ENCODE data around the gene KSR1. TPM values are rescaled to one million over a fixed set of nuclear protein-coding genes. Genes with fewer than 3 reads are reported as not detected.

The KSR1 gene
- total and polyA plus RNA-seq, 2 of the 4 experiments (the other 2 are of a cell fraction), result 12.5 to 21.9 TPM

GRCh38 chr17:27585153-27585681 is 129.0 kb downstream of the KSR1 start:
- DNase-seq (no peak), ATAC-seq (ENCODE audit: low read depth) (no peak)
- peaks cover 15 to 76% of the 10 kb centered on the region in 2 experiments for H3K79me1 ChIP-seq (ENCODE audit: low read depth in 1 of 2, low read length in 2 of 2)
- peaks cover 18% of the 10 kb centered on the region for H3K4me1 ChIP-seq (ENCODE audit: control insufficient read depth, insufficient read depth, low read length)
- peak overlapping the region; percentile 92 for H3K4ac ChIP-seq (ENCODE audit: low read depth, low read length)
- H3K9me1 ChIP-seq (ENCODE audit: insufficient read depth, low read length), result peaks cover 28% of the 10 kb centered on the region
- peak overlapping the region; percentile 29; the same call in 1 of the 2 replicates for H3K18ac ChIP-seq (ENCODE audit: low read depth, low read length)
- ChIA-PET POLR2A (ENCODE audit: unreplicated experiment) (no interaction called here), CTCF (interaction anchor here (0.9 kb wide), 1 partner anchor 38 kb away, joined by 3 read pairs; no protein-coding TSS in a partner anchor)
- peak overlapping the region; percentile 84; the same call in 2 of the 3 replicates for H2BK15ac ChIP-seq (ENCODE audit: low read depth, low read length)
- BruUV-seq (replicated peaks), result no TSS peak
- 0 out of 2 replicates have a peak overlapping the region, but pooled peaks have one; percentile 46 for H3K23ac ChIP-seq (ENCODE audit: low read depth, low read length)
- H3K27me3 ChIP-seq (ENCODE audit: control insufficient read depth, insufficient read depth, low read length), result no peaks in the 10 kb centered on the region
- peak overlapping the region; percentile 94 for H2BK20ac ChIP-seq (ENCODE audit: low read depth, low read length)
- no peak overlapping the region for H3K4me2 ChIP-seq (ENCODE audit: low read depth, low read length)
- no CpG with 5 or more reads among the region's 9 CpGs for WGBS, 2 experiments (ENCODE audit: extremely low coverage in 2 of 2, insufficient read length in 1 of 2)
- no peaks in the 10 kb centered on the region for H3K9me3 ChIP-seq (ENCODE audit: control insufficient read depth, insufficient read depth, low read length)
- no peaks in the 10 kb centered on the region; the same call in 1 of the 2 replicates for H4K20me1 ChIP-seq (ENCODE audit: insufficient read depth, low read length)
- peak overlapping the region; percentile 78 for H2BK5ac ChIP-seq (ENCODE audit: low read depth, low read length, poor library complexity, severe bottlenecking)
- no peak overlapping the region; the same call in 1 of the 2 replicates for H3K9ac ChIP-seq (ENCODE audit: low read depth, low read length)
- peak overlapping the region; percentile 82 for H3K14ac ChIP-seq (replicated peaks; ENCODE audit: low read depth, low read length)
- H2BK120ac ChIP-seq (ENCODE audit: low read depth, low read length), result peak overlapping the region; percentile 97
- H4K91ac ChIP-seq (ENCODE audit: insufficient read depth, low read depth, low read length), result peak overlapping the region; percentile 96
- peak overlapping the region; percentile 73 for H3K27ac ChIP-seq (ENCODE audit: insufficient read depth, low read length)
- dilution Hi-C loops (cut with HindIII; ENCODE audit: low sequenced_read_pairs, unreplicated experiment) (no loop called here), in situ Hi-C loops (cut with MboI; ENCODE audit: low sequenced_read_pairs) (loop anchor here (5.0 kb wide), 1 partner anchor 128 kb away; the partner anchor contains the start of gene KSR1), intact Hi-C loops (cut with micrococcal nuclease) (no loop called here)
- no peak overlapping the region for H2AFZ ChIP-seq (replicated peaks; ENCODE audit: low read length, poor library complexity)
- no peak overlapping the region for H3K4me3 ChIP-seq (ENCODE audit: insufficient read depth, low read depth, low read length)
- peak overlapping the region; percentile 42 to 79; a peak in 2 of 4 replicates for H4K8ac ChIP-seq (ENCODE audit: low read depth in 2 of 2, low read length in 2 of 2)
- H3K36me3 ChIP-seq (ENCODE audit: control insufficient read depth, insufficient read depth, low read length), result peaks cover 63% of the 10 kb centered on the region
- TF ChIP-seq CHD1 (IDR thresholded peaks at IDR 0.05; ENCODE audit: low read depth, low read length) (no peak), CEBPB (IDR thresholded peaks at IDR 0.05; ENCODE audit: low read depth, low read length) (0 out of 2 replicates have a peak, but pooled peaks have one; percentile 12)
- no peak overlapping the region for H3K56ac ChIP-seq (ENCODE audit: extremely low read depth, insufficient read depth, low read length)
- peak overlapping the region; percentile 38; the same call in 1 of the 2 replicates for H4K5ac ChIP-seq (ENCODE audit: low read depth, low read length)
- H2AK9ac ChIP-seq (replicated peaks; ENCODE audit: low read depth, low read length, poor library complexity), result peak overlapping the region; percentile 35
- H2AK5ac ChIP-seq (ENCODE audit: low read depth, low read length), result peak overlapping the region; percentile 96
